DMS79 treated with DMSO at 0.1 percent for 48 hours (cell line): ENCODE measurements around the gene FOXG1.

Experiments
- DNase-seq: peaks from one replicate; lab custom pipeline; 2025; lab: John Stamatoyannopoulos, UW

FOXG1 gene

DNA sequence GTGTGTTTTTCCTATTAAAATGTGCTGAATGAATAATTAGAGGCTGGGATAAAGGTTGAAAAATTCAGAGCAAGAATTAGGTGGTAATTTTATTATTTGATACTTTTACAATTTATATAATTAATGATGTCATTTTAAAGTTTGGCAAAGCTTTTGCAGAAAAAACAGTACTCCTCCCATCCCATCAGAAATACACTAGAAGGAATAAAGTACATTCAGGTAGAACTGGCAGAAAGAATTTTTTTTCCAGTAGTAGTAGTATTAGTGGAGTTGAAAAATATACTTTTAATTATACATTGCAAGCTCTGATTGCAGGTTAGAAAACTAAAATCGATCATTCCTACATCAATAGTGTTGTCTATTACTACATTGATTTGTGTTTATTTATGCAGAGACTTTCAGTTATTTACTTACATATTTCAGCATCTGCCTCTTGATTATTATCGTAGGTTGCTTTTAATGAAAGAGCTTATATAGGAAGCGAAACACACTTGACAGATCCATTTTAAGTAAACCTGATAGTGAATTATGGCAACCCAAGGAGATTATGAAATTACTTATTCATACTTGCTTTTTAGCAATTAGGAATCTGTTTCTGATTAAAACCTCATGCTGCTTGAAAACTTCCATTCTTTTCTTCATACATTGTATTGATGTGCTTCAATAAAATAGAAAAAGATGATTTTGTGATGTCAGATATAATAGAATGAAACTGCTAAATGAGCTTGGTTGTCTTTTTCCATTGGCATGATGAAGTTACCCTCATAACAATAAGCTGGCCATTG lies 10.1 kb downstream of the FOXG1 start:
- no peak for DNase-seq

- DNase-seq = no peak
Measured at GRCh38 chr14:28777471-28778137, 11.0 kb downstream of the FOXG1 start.

GRCh38 chr14:28778138-28779117 lies 11.8 kb downstream of the FOXG1 start:
- DNase-seq = no peak

GRCh38 chr14:28779456-28779855 lies 12.9 kb downstream of the FOXG1 start:
- DNase-seq = no peak

- DNase-seq = no peak
Measured at GRCh38 chr14:28780843-28781820, 14.5 kb downstream of the FOXG1 start.

DNA sequence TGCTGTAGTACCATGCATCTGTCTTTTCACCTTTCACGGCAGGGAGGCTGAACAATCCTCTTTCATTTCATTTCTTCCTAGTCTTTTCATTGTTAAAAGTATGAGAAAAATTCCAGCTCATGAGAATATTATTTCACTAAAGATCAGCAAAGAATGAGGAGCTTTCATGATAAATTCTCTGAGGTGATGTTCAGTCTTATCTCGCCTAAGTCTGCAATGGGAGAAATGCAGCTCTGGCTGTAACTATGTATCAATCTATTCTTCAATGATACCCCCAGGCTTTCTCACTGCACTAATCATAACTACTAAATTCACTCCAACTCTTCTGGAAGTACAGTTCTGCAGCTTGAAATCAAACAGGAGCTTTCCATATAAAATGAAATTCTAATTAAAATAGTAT lies 15.7 kb downstream of the FOXG1 start:
- no peak for DNase-seq

- no peak for DNase-seq
Measured at GRCh38 chr14:28783664-28784063, 17.1 kb downstream of the FOXG1 start.

DNA sequence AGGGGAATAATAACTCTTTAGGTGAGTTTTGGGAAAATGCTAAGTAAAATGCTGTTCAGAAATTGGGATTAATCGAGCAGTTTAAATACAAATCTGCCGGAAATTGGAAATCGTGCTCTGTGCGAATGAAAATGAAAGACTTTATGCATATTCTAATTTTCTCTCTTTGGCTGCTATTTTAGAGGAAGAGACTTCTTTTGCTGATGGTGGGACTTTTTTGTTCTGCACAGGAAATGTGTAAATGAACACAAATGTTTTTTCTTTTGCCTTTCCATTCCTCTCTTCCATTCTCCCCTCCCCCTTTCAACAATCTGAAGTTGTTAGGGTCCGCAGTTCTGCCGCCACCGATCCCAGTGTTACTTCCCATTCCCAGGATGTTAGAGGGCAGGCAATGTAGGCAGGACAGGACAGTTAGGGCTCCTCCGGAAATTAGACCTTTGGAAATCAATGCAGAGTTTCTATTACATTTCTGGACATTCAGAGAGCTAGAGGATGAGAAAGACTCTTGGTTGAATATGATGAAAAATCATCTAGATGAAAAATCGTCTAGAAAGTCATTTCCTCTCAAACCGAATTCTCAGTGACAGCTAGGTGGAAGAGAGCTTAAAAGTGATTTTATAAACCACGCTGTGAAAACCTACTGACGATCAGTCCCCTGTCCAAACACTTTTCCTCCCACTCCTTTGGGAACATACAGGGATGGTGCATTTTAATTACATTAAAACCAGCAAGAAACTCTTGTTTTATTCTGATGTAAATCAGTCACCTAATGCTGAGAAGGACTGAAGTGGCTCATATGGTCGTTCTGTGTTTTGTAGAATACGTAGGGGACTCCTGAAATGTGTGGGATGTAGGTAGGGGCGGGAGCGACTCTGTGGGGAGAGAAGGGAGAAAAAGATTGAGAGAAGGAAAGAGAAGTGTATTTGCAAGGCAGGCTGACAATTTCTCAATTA lies 17.8 kb downstream of the FOXG1 start:
- DNase-seq = no peak

DNA sequence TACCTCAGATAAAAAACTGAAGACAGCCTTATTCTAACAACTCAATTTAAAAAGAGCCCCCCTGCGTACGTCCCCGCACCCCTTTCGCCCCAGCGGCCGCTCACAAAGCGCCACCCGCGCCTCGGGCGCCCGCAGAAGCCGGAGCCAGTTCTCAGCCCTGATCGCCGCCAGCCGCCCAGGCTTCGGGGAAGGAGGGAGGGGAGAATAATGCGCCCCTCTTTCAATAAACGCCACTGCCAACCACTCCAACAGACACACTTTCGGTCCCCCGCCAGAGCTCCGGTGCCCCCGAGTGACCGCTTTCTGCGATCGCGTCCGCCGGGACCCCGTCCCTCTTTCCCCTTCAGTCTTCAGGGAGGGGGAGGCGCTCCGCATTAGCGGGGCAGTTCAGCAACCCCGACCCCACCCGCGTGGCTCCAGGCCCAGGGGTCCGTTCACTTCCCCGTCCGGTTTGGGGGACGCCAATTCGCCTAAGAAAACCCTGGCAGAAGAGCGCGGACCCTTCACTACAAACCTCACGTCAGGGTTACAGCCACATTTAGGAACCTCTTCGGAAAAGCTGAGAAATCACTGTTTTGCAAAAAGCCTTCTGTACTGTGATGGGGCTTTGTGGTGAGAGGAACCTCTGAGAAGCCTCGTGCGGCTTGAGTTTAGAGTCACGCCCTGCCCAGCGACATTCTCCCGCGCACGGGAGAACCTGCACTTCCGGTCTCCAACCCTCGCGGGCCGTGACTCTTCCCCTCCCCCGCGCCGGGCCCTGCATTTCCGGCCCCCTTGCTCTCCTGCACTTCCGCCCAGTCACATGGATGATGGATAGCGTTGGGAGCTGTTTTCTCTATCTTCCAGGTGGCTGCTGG lies 18.7 kb downstream of the FOXG1 start:
- no peak for DNase-seq

DNA sequence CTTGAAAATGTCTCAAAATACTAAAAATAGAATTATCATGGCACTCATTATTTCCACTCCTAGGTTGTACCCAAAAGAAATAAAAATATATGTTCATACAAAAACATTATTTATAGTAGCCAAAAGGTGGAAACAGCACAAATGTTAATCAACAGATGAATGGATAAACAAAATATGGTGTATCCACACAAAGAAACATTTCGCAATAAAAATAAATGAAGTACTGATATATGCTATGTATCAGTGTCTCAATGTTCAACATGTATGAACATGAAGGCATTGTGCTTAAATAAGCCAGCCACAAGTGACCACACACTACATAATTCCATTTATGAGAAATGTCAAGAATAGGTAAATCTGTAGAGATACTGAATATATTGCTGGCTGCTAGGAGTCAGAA lies 40.9 kb downstream of the FOXG1 start:
- DNase-seq = no peak

DNA sequence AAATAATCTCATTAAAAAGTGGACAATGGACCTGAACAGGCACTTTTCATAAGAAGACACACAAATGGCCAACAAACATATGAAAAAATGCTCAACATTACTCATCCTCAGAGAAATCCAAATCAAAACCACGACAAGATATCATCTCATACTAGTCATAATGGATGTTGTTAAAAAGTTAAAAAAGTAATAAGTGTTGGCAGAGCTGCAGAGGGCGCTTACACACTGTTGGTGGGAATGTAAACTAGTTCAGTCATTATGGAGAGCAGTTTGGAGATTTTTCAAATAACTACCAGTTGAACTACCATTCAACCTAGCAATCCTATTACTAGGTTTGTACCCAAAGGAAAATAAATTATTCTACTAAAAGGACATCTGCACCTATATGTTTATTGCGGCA lies 47.2 kb downstream of the FOXG1 start:
- DNase-seq = no peak
